ENCODE results near the gene PSME3IP1.
"Not testable (repeated sequence)": the region's sequence is repeated elsewhere in the genome, so short reads cannot be mapped to it uniquely, and the experiment has no call there.

The PSME3IP1 gene

GRCh38 chr16:57111420-57111819 lies 74.4 kb downstream of the PSME3IP1 start:
- TF ChIP-seq POLR2A (IDR thresholded peaks at IDR 0.05; ENCODE audit: low read depth, low read length) (no peak), POLR2AphosphoS5 (IDR thresholded peaks at IDR 0.05; ENCODE audit: low read depth, low read length) (no peak), TAF1 (IDR thresholded peaks at IDR 0.05; ENCODE audit: borderline replicate concordance, low read depth, low read length) (no peak)
- DNase-seq (ENCODE audit: insufficient read length) (no peak), FAIRE-seq (no peak)

- DNase-seq (ENCODE audit: insufficient read length): no peak
- no peak for FAIRE-seq
- TF ChIP-seq POLR2A (IDR thresholded peaks at IDR 0.05; ENCODE audit: low read depth, low read length): no peak
- no peak for TF ChIP-seq POLR2AphosphoS5 (IDR thresholded peaks at IDR 0.05; ENCODE audit: low read depth, low read length)
- no peak for TF ChIP-seq TAF1 (IDR thresholded peaks at IDR 0.05; ENCODE audit: borderline replicate concordance, low read depth, low read length)
Measured at GRCh38 chr16:57110937-57111336, 74.9 kb downstream of the PSME3IP1 start.

GRCh38 chr16:57109259-57110105 lies 76.4 kb downstream of the PSME3IP1 start:
- FAIRE-seq: peak; percentile 14
- not testable (repeated sequence) for DNase-seq (ENCODE audit: insufficient read length)

GRCh38 chr16:57108432-57108831 lies 77.4 kb downstream of the PSME3IP1 start:
- no peak for DNase-seq (ENCODE audit: insufficient read length)
- no peak for FAIRE-seq
- TF ChIP-seq TAF1 (IDR thresholded peaks at IDR 0.05; ENCODE audit: borderline replicate concordance, low read depth, low read length) (no peak), POLR2A (IDR thresholded peaks at IDR 0.05; ENCODE audit: low read depth, low read length) (no peak), POLR2AphosphoS5 (IDR thresholded peaks at IDR 0.05; ENCODE audit: low read depth, low read length) (no peak)

- no peak for FAIRE-seq
- no peak for TF ChIP-seq TAF1 (IDR thresholded peaks at IDR 0.05; ENCODE audit: borderline replicate concordance, low read depth, low read length)
- TF ChIP-seq POLR2AphosphoS5 (IDR thresholded peaks at IDR 0.05; ENCODE audit: low read depth, low read length): no peak
- no peak for TF ChIP-seq POLR2A (IDR thresholded peaks at IDR 0.05; ENCODE audit: low read depth, low read length)
- DNase-seq (ENCODE audit: insufficient read length): no peak
Measured at GRCh38 chr16:57107321-57107922, 78.4 kb downstream of the PSME3IP1 start.

GRCh38 chr16:57106767-57107166 lies 79.1 kb downstream of the PSME3IP1 start:
- TF ChIP-seq TAF1 (IDR thresholded peaks at IDR 0.05; ENCODE audit: borderline replicate concordance, low read depth, low read length): no peak
- no peak for TF ChIP-seq POLR2A (IDR thresholded peaks at IDR 0.05; ENCODE audit: low read depth, low read length)
- TF ChIP-seq POLR2AphosphoS5 (IDR thresholded peaks at IDR 0.05; ENCODE audit: low read depth, low read length): no peak
- DNase-seq (ENCODE audit: insufficient read length) (no peak), FAIRE-seq (no peak)

GRCh38 chr16:57105184-57105583 lies 80.7 kb downstream of the PSME3IP1 start:
- TF ChIP-seq POLR2A (IDR thresholded peaks at IDR 0.05; ENCODE audit: low read depth, low read length): no peak
- no peak for TF ChIP-seq TAF1 (IDR thresholded peaks at IDR 0.05; ENCODE audit: borderline replicate concordance, low read depth, low read length)
- TF ChIP-seq POLR2AphosphoS5 (IDR thresholded peaks at IDR 0.05; ENCODE audit: low read depth, low read length): no peak
- peak; percentile 40 for FAIRE-seq
- DNase-seq (ENCODE audit: insufficient read length): no peak

GRCh38 chr16:57104706-57105105 lies 81.1 kb downstream of the PSME3IP1 start:
- TF ChIP-seq POLR2AphosphoS5 (IDR thresholded peaks at IDR 0.05; ENCODE audit: low read depth, low read length): no peak
- TF ChIP-seq TAF1 (IDR thresholded peaks at IDR 0.05; ENCODE audit: borderline replicate concordance, low read depth, low read length): no peak
- TF ChIP-seq POLR2A (IDR thresholded peaks at IDR 0.05; ENCODE audit: low read depth, low read length): no peak
- DNase-seq (ENCODE audit: insufficient read length): no peak
- peak; percentile 46 for FAIRE-seq

- FAIRE-seq (no peak), DNase-seq (ENCODE audit: insufficient read length) (no peak)
- TF ChIP-seq POLR2AphosphoS5 (IDR thresholded peaks at IDR 0.05; ENCODE audit: low read depth, low read length): no peak
- no peak for TF ChIP-seq POLR2A (IDR thresholded peaks at IDR 0.05; ENCODE audit: low read depth, low read length)
- no peak for TF ChIP-seq TAF1 (IDR thresholded peaks at IDR 0.05; ENCODE audit: borderline replicate concordance, low read depth, low read length)
Measured at GRCh38 chr16:57102888-57103851, 82.7 kb downstream of the PSME3IP1 start.

Measured in GM12892 (cell line).